Effector memory CD4-positive, alpha-beta T cell (primary cell): ENCODE measurements around the gene PSEN2.
"Not testable (repeated sequence)": the region's sequence is repeated elsewhere in the genome, so short reads cannot be mapped to it uniquely, and the experiment has no call there.

Experiments used
- DNase-seq, 3 donors: peaks; one replicate each; pipeline ENCODE4 v3.0.0-alpha.2; 2020
- H3K27ac ChIP-seq: 2 replicates; pipeline ENCODE4 v1.7.0; 2013; ENCODE audit warnings: mild to moderate bottlenecking, low read length, moderate library complexity; ENCODE audit not compliant: insufficient read depth, poor library complexity, severe bottlenecking
- H3K27me3 ChIP-seq: replicated peaks from 2 replicates; pipeline ENCODE4 v1.7.0; 2013; ENCODE audit warnings: mild to moderate bottlenecking, low read length; ENCODE audit not compliant: insufficient read depth, control insufficient read depth, poor library complexity, severe bottlenecking
- H3K36me3 ChIP-seq: 2 replicates; pipeline ENCODE4 v1.7.0; 2013; ENCODE audit warnings: mild to moderate bottlenecking, low read length, moderate library complexity; ENCODE audit not compliant: control insufficient read depth, insufficient read depth
- H3K4me1 ChIP-seq: 2 replicates; pipeline ENCODE4 v1.7.0; 2013; ENCODE audit warnings: low read length, mild to moderate bottlenecking; ENCODE audit not compliant: control insufficient read depth, insufficient read depth, poor library complexity, severe bottlenecking
- H3K4me3 ChIP-seq: 2 replicates; pipeline ENCODE4 v1.7.0; 2013; ENCODE audit warnings: low read length, low read depth, mild to moderate bottlenecking; ENCODE audit not compliant: insufficient read depth, poor library complexity, severe bottlenecking
- H3K9me3 ChIP-seq: 2 replicates; pipeline ENCODE4 v1.7.0; 2013; ENCODE audit warnings: mild to moderate bottlenecking, low read length, moderate library complexity; ENCODE audit not compliant: control insufficient read depth

Gene PSEN2

DNA sequence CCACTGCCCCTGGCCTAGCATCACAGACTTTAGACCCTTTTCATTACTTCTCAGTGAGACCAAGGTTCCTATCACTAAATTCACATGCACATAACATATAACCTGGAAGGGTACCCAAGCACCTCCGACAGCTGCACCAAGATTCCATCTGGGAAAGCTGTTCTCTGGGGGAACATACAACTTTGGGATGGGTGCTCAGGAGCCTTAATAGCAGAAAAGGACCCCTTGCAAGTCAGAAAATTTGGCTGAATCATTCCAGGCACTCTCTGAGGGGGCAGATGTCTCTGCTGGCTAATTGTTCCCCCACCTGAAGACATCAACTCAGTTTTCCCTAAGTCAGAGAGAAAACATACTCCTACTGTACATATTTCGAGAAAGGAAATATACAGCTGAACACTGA is 41.3 kb upstream of the PSEN2 start:
- H3K9me3 ChIP-seq, result no peaks in the 10 kb centered on the region
- no peaks in the 10 kb centered on the region for H3K27me3 ChIP-seq
- peaks cover 11% of the 10 kb centered on the region for H3K4me1 ChIP-seq
- no peak overlapping the region for H3K4me3 ChIP-seq
- DNase-seq, result no peak
- H3K36me3 ChIP-seq, result no peaks in the 10 kb centered on the region
- H3K27ac ChIP-seq, result no peak overlapping the region

DNA sequence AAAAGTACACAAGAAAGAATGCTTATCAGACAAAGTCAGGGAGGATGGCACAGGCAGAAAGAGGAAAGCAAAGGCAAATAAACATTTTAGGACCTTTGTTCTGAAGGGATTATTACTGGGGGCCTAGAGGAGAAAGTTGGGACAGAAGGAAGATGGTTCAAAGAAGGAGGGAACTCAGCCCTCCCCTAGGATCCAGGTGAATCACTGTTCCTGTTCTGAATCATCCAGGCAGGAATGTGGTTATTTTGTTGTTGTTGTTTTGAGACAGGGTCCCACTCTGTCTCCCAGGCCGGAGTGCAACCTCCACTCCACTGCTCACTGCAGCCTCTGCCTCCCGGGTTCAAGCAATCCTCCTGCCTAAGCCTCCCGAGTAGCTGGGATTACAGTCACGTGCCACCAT is 38.5 kb upstream of the PSEN2 start:
- DNase-seq, result no peak
- Histone ChIP-seq H3K4me1 (peaks cover 11% of the 10 kb centered on the region), H3K4me3 (no peak overlapping the region)

DNA sequence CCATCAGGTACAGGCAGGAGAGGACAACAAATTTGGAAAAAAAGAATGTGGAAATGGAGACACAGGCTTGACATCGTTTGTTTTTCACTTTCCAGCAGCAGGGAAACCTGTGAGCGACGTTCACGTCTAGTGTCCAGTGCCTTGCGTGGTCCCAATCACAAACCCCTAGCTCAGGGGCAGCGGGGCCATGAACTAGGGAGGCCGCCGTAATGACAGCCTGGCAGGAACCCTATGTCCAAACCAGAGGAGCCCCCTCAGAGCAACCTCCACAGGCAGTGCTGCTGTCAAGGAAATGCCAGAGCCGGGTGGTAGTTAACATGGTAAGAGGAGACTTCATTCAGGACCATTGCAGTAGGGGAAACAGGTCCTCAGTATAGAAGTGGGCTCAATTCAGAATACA is 37.8 kb upstream of the PSEN2 start:
- Histone ChIP-seq H3K27ac (no peak overlapping the region), H3K9me3 (no peaks in the 10 kb centered on the region), H3K36me3 (no peaks in the 10 kb centered on the region), H3K4me3 (no peak overlapping the region), H3K27me3 (no peaks in the 10 kb centered on the region), H3K4me1 (peaks cover 7% of the 10 kb centered on the region)
- DNase-seq, result no peak

More for the DNA sequence above, 38.5 kb upstream of the PSEN2 start:
- H3K36me3 ChIP-seq, result no peaks in the 10 kb centered on the region
- no peaks in the 10 kb centered on the region for H3K27me3 ChIP-seq
- H3K27ac ChIP-seq, result no peak overlapping the region
- no peaks in the 10 kb centered on the region for H3K9me3 ChIP-seq

- H3K4me1 ChIP-seq, DNase-seq: not testable (repeated sequence)
These were observed 36.2 kb upstream of the PSEN2 start for GRCh38 chr1:226834179-226834578.

DNA sequence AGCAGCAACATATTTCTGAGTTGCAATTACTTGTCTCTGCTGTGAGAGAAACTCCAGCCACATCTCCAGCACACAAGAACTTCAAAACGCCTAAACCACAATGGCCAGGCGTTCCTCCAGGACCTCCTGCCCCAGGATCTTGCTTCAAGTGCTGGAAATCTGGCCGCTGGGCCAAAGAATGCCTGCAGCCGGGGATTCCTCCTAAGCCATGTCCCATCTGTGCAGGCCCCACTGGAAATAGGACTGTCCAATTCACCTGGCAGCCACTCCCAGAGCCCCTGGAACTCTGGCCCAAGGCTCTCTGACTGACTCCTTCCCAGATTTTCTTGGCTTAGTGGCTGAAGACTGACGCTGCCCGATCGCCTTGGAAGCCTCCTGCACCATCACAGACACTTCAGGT is 35.0 kb upstream of the PSEN2 start:
- not testable (repeated sequence) for H3K27ac ChIP-seq, H3K27me3 ChIP-seq, H3K4me1 ChIP-seq, H3K9me3 ChIP-seq, H3K36me3 ChIP-seq, DNase-seq, H3K4me3 ChIP-seq

More at GRCh38 chr1:226834179-226834578, 36.2 kb upstream of the PSEN2 start:
- H3K9me3 ChIP-seq, H3K36me3 ChIP-seq, H3K27me3 ChIP-seq, H3K27ac ChIP-seq, H3K4me3 ChIP-seq: not testable (repeated sequence)

DNA sequence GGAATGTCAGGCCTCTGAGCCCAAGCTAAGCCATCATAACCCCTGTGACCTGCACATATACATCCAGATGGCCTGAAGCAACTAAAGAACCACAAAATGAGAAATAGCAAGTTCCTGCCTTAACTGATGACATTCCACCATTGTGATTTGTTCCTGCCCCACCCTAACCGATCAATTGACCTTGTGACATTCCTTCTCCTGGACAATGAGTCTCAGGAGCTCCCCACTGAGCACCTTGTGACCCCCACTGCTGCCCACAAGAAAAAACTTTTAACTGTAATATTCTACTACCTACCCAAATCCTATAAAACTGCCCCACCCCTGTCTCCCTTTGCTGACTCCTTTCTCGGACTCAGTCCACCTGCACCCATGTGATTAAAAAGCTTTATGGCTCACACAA is 32.5 kb upstream of the PSEN2 start:
- not testable (repeated sequence) for H3K27me3 ChIP-seq, DNase-seq, H3K4me3 ChIP-seq, H3K36me3 ChIP-seq, H3K4me1 ChIP-seq, H3K27ac ChIP-seq, H3K9me3 ChIP-seq

DNA sequence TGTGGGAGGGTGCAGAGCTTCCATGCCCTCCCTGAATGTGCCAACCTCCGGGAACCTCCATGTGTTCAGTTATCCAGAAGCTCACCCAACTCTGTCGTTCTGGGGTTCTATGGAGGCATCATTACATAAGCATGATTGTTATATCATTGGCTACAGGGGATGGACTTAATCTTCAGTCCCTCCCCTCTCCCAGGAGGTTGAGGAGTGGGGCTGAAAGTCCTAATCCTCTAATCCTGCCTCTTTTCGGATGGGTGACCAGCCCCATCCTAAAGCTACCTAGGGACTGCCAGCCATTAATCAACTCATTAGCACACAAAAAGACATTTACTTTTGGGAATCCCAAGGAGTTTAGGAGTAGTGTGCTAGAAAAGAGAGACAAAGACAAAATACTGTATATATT is 32.0 kb upstream of the PSEN2 start:
- no peaks in the 10 kb centered on the region for H3K4me1 ChIP-seq
- H3K27me3 ChIP-seq, result no peaks in the 10 kb centered on the region
- no peaks in the 10 kb centered on the region for H3K9me3 ChIP-seq
- no peaks in the 10 kb centered on the region for H3K36me3 ChIP-seq
- no peak overlapping the region for H3K27ac ChIP-seq
- DNase-seq, result no peak
- no peak overlapping the region for H3K4me3 ChIP-seq

GRCh38 chr1:226845624-226846023 is 24.8 kb upstream of the PSEN2 start:
- H3K36me3 ChIP-seq, result no peaks in the 10 kb centered on the region
- H3K4me3 ChIP-seq, result no peak overlapping the region
- no peak overlapping the region for H3K27ac ChIP-seq
- no peaks in the 10 kb centered on the region for H3K9me3 ChIP-seq
- H3K4me1 ChIP-seq, result no peaks in the 10 kb centered on the region
- no peak for DNase-seq
- H3K27me3 ChIP-seq, result no peaks in the 10 kb centered on the region

- H3K36me3 ChIP-seq, result no peaks in the 10 kb centered on the region
- no peak for DNase-seq
- H3K4me1 ChIP-seq, result no peaks in the 10 kb centered on the region
- no peaks in the 10 kb centered on the region for H3K9me3 ChIP-seq
- no peaks in the 10 kb centered on the region for H3K27me3 ChIP-seq
- no peak overlapping the region for H3K27ac ChIP-seq
- H3K4me3 ChIP-seq, result no peak overlapping the region
These were observed 23.6 kb upstream of the PSEN2 start for GRCh38 chr1:226846786-226847185.

- not testable (repeated sequence) for H3K4me3 ChIP-seq, DNase-seq, H3K27me3 ChIP-seq, H3K36me3 ChIP-seq, H3K9me3 ChIP-seq, H3K27ac ChIP-seq, H3K4me1 ChIP-seq
These were observed 15.9 kb upstream of the PSEN2 start for GRCh38 chr1:226854548-226854947.

DNA sequence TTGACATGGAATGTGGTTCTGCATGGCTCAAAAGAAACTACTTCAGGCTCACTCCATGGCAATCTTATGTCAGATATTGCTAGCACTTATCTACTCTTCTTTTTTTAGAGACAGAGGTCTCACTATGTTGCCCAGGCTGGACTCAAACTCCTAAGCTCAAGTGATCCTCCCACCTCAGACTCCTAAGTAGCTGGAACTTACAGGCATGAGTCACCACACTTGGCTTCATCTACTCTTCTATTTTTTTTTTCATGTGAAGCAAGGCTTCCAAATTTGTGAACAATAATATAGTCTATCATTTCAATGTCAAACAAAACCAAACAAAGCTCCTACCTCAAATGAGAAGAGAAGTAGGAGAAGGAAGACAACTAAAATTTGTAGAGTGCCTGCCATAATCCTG is 7.5 kb upstream of the PSEN2 start:
- no peaks in the 10 kb centered on the region for H3K36me3 ChIP-seq
- no peak for DNase-seq
- no peaks in the 10 kb centered on the region for H3K4me1 ChIP-seq
- no peaks in the 10 kb centered on the region for H3K9me3 ChIP-seq
- H3K27ac ChIP-seq, result no peak overlapping the region
- no peak overlapping the region for H3K4me3 ChIP-seq
- no peaks in the 10 kb centered on the region for H3K27me3 ChIP-seq
